Kidney (tissue), 14 donors: ENCODE results near the gene ZNF276. TPM values are rescaled to one million over a fixed set of nuclear protein-coding genes. Genes with fewer than 3 reads are reported as not detected.

Experiments used
- DNase-seq, 5 donors: peaks; one replicate each; pipeline ENCODE4 v3.0.0-alpha.2; 2013 to 2020
- FAIRE-seq: peaks from 2 replicates; lab custom pipeline; 2012; peaks lifted over from hg19 to GRCh38; lab: Jason Lieb, UNC
- H3K27ac ChIP-seq, 2 donors: one replicate each; pipeline ENCODE4 v1.7.0; 2013; ENCODE audit warnings: low read depth in 2 of 2, low read length in 2 of 2, inconsistent platforms in 1 of 2
- H3K27me3 ChIP-seq: one replicate; pipeline ENCODE4 v1.7.1; 2013; ENCODE audit warnings: low read length, inconsistent platforms; ENCODE audit not compliant: control insufficient read depth, insufficient read depth
- H3K36me3 ChIP-seq, 3 donors: one replicate each; pipeline versions ENCODE4 v1.7.0 to v1.7.1; 2013; ENCODE audit warnings: low read length in 3 of 3, control low read depth in 1 of 3, inconsistent platforms in 1 of 3; ENCODE audit not compliant: insufficient read depth in 3 of 3, control insufficient read depth in 2 of 3
- H3K4me1 ChIP-seq, 3 donors: one replicate each; pipeline versions ENCODE4 v1.7.0 to v1.7.1; 2013; ENCODE audit warnings: low read length in 3 of 3, inconsistent platforms in 1 of 3, low read depth in 1 of 3; ENCODE audit not compliant: control insufficient read depth in 2 of 3, insufficient read depth in 2 of 3
- H3K4me3 ChIP-seq, 3 donors: one replicate each; pipeline versions ENCODE4 v1.7.0 to v1.8.1; 2013; ENCODE audit warnings: low read length in 3 of 3, control low read depth in 1 of 3, inconsistent platforms in 1 of 3
- H3K9ac ChIP-seq, 3 donors: one replicate each; pipeline versions ENCODE4 v1.7.0 to v1.7.1; 2013; ENCODE audit warnings: low read length in 3 of 3, control low read depth in 1 of 3, inconsistent platforms in 1 of 3
- H3K9me3 ChIP-seq, 3 donors: one replicate each; pipeline versions ENCODE4 v1.7.0 to v1.7.1; 2013; ENCODE audit warnings: low read length in 3 of 3, control low read depth in 1 of 3, inconsistent platforms in 1 of 3; ENCODE audit not compliant: control insufficient read depth in 2 of 3, insufficient read depth in 1 of 3
- intact Hi-C: fragments of 100-400 bp; cut with DNase I; formaldehyde crosslinking; loops from one replicate; pipeline ENCODE4 v1.11.1; 2022
- polyA plus RNA-seq: library from polyadenylated mRNA; stranded (reverse); fragments of 350-450 nt; fragmentation: Illumina TruSeq; extraction: RNeasy Lipid Tissue Mini Kit (QIAGEN cat#74804); gene quantifications from one replicate; pipeline ENCODE4 v1.2.3, GENCODE V29; 2014; ENCODE audit warnings: low read depth, low replicate concordance; ENCODE audit not compliant: insufficient read depth
- total RNA-seq: library from RNA; stranded (reverse); fragmentation: NEBNext Ultra II Directional; extraction: Animal tissue kit (Norgen Biotek cat#: 25700); gene quantifications from one replicate; pipeline ENCODE4 v1.2.1, GENCODE V29; 2021
- TF ChIP-seq, protein P1 (sequence below): IDR thresholded peaks from 3 replicates; pipeline ENCODE4 v1.5.1; 2012; ENCODE audit warnings: mild to moderate bottlenecking, moderate library complexity, borderline replicate concordance; ENCODE audit not compliant: insufficient read depth; ENCODE audit errors: extremely low read depth
- donor health status: control.
- donor health status: control.
- donor health status: control.
- donor health status: control.
- donor health status: control.
- donor health status: DM: yes; HTN: yes; CAD: no.
- donor health status: Normal renal cell carcinoma (clear cell type).

Gene ZNF276
- total and polyA plus RNA-seq, 2 donors from 2014 or later: 16.4 to 35.4 TPM

DNA sequence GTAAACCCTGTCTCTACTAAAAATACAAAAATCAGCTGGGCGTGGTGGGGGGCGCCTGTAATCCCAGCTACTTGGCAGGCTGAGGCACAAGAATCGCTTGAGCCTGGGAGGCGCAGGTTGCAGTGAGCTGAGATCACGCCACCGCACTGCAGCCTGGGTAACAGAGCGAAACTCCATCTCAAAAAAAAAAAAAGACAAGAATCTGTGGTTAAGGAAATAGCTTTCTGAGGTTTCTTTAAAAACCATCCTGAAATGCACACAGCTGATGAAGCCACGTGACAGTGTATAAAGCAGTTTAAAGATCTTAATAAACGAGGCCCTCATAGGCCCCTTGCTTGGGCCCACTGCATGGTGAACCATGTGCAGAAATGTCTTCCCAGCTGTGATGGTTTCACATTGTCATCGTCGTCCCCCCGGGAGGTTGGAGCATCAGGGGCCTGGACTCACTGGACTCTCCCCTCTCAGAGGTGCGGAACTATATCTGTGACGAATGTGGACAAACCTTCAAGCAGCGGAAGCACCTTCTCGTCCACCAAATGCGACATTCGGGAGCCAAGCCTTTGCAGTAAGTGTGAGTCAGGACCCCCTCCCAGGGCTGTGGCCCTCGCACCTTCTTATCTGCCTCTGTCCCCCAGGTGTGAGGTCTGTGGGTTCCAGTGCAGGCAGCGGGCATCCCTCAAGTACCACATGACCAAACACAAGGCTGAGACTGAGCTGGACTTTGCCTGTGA is 16.2 kb downstream of the ZNF276 start:
- no peaks in the 10 kb centered on the region for H3K27me3 ChIP-seq
- FAIRE-seq (no peak), DNase-seq (no peak)
- intact Hi-C loops: no loop called here
- no peak overlapping the region for H3K9ac ChIP-seq
- TF ChIP-seq, protein P1, sequence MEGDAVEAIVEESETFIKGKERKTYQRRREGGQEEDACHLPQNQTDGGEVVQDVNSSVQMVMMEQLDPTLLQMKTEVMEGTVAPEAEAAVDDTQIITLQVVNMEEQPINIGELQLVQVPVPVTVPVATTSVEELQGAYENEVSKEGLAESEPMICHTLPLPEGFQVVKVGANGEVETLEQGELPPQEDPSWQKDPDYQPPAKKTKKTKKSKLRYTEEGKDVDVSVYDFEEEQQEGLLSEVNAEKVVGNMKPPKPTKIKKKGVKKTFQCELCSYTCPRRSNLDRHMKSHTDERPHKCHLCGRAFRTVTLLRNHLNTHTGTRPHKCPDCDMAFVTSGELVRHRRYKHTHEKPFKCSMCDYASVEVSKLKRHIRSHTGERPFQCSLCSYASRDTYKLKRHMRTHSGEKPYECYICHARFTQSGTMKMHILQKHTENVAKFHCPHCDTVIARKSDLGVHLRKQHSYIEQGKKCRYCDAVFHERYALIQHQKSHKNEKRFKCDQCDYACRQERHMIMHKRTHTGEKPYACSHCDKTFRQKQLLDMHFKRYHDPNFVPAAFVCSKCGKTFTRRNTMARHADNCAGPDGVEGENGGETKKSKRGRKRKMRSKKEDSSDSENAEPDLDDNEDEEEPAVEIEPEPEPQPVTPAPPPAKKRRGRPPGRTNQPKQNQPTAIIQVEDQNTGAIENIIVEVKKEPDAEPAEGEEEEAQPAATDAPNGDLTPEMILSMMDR: no peak
- H3K4me1 ChIP-seq: no peaks in the 10 kb centered on the region
- no peak overlapping the region for H3K27ac ChIP-seq
- H3K4me3 ChIP-seq: no peak overlapping the region
- no peaks in the 10 kb centered on the region for H3K9me3 ChIP-seq
- H3K36me3 ChIP-seq: peaks cover 2 to 55% (median 25%) of the 10 kb centered on the region in 3 donors

DNA sequence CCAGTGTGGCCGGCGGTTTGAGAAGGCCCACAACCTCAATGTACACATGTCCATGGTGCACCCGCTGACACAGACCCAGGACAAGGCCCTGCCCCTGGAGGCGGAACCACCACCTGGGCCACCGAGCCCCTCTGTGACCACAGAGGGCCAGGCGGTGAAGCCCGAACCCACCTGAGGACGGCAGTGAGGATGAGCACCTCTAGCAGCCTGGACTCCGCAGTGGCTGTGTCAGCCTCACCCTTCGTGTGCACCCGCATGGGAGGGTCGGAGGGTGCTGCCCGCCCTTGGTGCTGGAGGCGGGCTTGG is 16.7 kb downstream of the ZNF276 start:
- peaks cover 2 to 50% (median 25%) of the 10 kb centered on the region in 3 donors for H3K36me3 ChIP-seq
- no peak overlapping the region for H3K4me3 ChIP-seq
- TF ChIP-seq, protein P1: no peak
- H3K9ac ChIP-seq: no peak overlapping the region
- H3K27ac ChIP-seq: no peak overlapping the region
- FAIRE-seq (no peak), DNase-seq (no peak)
- no peaks in the 10 kb centered on the region for H3K27me3 ChIP-seq
- H3K4me1 ChIP-seq: no peaks in the 10 kb centered on the region
- no peaks in the 10 kb centered on the region for H3K9me3 ChIP-seq
- intact Hi-C loops: no loop called here

DNA sequence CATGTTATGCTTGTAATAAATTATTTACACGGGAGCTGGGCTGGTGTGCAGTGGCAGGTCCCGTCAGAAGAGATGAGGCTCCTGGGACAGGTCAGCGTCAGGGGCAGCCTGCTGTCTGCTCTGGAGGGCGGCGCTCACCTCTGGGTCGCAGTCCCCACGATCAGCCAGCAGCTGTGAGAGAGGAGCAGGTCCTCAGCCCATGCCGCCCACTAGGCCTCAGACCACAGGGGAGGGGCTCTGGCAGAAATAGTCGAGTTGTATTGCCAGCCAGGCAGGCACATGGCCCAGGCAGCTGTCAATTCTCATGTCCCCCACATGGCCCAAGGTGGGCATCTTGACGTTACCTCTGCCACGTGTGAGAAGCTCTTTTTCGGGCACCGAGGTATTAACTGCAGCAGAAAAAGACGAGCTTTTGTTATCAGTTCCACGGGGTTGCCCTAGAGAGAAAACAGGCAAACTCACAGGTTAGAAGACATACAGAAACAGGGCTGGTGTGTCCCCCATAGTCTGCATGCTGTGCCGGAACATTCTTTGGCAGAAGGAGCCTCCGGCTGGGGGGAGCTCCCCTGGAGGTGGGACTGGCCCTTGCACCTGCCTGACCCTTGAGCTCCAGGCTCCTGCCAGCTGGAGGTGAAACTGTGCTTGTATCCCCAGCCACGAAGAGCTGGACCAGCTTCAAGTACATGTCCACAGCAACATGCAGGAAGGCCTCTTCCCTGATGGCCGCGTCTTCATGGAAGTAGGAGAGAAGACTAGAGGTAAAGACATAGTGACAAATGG is 17.4 kb downstream of the ZNF276 start:
- FAIRE-seq: no peak
- intact Hi-C loops: no loop called here
- no peaks in the 10 kb centered on the region for H3K27me3 ChIP-seq
- TF ChIP-seq, protein P1: no peak
- H3K4me3 ChIP-seq: no peak overlapping the region
- H3K36me3 ChIP-seq: peaks cover 2 to 43% (median 20%) of the 10 kb centered on the region in 3 donors
- DNase-seq: no peak
- no peaks in the 10 kb centered on the region for H3K4me1 ChIP-seq
- H3K27ac ChIP-seq: no peak overlapping the region
- no peaks in the 10 kb centered on the region for H3K9me3 ChIP-seq
- no peak overlapping the region for H3K9ac ChIP-seq
